WERI-Rb-1 (cell line): Measurements from ENCODE around the gene ITGA11.

Source experiments
- DNase-seq: peaks from one replicate; pipeline ENCODE4 v3.0.0-alpha.2; 2020
- H3K27ac ChIP-seq: fragments of 250-450 bp; sonication (Bioruptor Pico); 2 replicates; pipeline ENCODE4 v1.5.1; 2020; ENCODE audit warnings: mild to moderate bottlenecking, moderate library complexity
- H3K27me3 ChIP-seq: fragments of 250-450 bp; sonication (Bioruptor Pico); 2 replicates; pipeline ENCODE4 v1.5.1; 2021; ENCODE audit warnings: mild to moderate bottlenecking, low read depth, moderate library complexity; ENCODE audit not compliant: insufficient read depth, severe bottlenecking
- H3K36me3 ChIP-seq: fragments of 250-450 bp; sonication (Bioruptor Pico); 2 replicates; pipeline ENCODE4 v1.5.1; 2020; ENCODE audit warnings: mild to moderate bottlenecking, moderate library complexity
- H3K4me3 ChIP-seq: 2 replicates; pipeline ENCODE4 v1.5.1; 2011; ENCODE audit warnings: low read depth, mild to moderate bottlenecking, control low read depth, low read length
- H3K9me3 ChIP-seq: fragments of 250-450 bp; sonication (Bioruptor Pico); 2 replicates; pipeline ENCODE4 v1.5.1; 2021; ENCODE audit warnings: mild to moderate bottlenecking, moderate library complexity; ENCODE audit not compliant: severe bottlenecking
- TF ChIP-seq, protein P1 (sequence below): IDR thresholded peaks from 2 replicates; pipeline ENCODE4 v1.5.1; 2011; ENCODE audit warnings: low read depth, mild to moderate bottlenecking, control low read depth, inconsistent platforms, low read length

Gene ITGA11

DNA sequence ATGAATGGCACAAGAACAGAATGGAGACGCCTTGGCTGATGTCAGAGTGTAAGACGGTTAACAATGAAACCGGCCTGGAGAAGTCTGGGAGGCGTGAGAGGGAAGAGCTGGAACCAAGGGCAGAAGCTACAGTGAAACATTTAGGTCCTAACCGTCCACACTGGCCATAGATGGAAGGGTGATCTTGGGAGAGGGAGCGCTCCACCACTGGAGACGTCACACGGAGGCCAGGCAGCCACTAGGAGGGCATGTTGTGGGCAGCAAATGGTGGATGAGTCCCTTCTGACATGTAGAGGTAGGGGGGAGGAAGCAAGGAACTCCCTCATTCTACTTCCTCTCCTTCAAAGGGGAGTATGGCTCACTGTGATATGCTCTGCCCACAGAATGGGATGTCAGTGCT lies 130.7 kb downstream of the ITGA11 start:
- H3K27ac ChIP-seq, result no peak overlapping the region
- DNase-seq, result no peak
- TF ChIP-seq, protein P1, sequence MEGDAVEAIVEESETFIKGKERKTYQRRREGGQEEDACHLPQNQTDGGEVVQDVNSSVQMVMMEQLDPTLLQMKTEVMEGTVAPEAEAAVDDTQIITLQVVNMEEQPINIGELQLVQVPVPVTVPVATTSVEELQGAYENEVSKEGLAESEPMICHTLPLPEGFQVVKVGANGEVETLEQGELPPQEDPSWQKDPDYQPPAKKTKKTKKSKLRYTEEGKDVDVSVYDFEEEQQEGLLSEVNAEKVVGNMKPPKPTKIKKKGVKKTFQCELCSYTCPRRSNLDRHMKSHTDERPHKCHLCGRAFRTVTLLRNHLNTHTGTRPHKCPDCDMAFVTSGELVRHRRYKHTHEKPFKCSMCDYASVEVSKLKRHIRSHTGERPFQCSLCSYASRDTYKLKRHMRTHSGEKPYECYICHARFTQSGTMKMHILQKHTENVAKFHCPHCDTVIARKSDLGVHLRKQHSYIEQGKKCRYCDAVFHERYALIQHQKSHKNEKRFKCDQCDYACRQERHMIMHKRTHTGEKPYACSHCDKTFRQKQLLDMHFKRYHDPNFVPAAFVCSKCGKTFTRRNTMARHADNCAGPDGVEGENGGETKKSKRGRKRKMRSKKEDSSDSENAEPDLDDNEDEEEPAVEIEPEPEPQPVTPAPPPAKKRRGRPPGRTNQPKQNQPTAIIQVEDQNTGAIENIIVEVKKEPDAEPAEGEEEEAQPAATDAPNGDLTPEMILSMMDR, result no peak
- no peaks in the 10 kb centered on the region for H3K9me3 ChIP-seq
- H3K36me3 ChIP-seq, result no peaks in the 10 kb centered on the region
- no peaks in the 10 kb centered on the region for H3K27me3 ChIP-seq
- H3K4me3 ChIP-seq, result no peak overlapping the region

DNA sequence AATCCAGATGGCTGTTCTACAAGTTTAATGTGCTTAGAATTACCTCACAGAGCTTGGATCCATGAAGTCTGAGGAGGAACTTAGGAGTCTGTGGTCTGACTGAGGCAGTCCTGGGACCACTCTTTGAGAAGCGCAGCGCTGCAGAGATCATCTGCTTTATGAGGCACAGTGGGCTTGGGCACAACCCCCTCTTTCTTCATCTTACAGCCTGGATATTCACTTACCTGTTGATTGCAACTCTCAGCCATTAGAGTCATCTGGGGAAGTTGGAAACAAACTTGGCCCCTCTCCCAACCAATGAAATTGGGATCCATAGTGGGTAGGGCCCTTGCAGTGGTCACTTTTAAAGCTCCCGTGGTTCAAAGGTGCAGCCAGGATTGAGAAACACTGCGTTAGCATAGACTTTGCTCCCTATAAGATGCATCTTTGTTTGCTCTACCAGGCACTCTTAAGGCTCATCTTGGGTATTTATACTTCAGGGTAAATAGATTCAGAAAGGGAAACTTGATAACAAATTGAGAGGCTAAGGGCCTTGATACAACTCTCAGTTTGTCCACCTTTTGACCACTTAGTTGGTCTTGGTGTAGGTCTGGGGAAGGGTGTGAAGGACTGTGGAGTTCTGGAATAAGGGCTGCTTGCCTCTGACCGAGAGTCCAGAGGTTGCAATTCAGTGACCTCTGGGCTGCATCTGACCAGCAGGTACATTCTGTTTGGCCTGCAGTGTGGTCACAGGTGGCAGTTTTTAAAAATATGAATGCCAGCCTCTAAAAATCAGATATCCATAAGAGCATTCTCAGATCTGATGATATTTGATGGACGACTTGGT lies 131.6 kb downstream of the ITGA11 start:
- H3K36me3 ChIP-seq, result no peaks in the 10 kb centered on the region
- H3K27me3 ChIP-seq, result no peaks in the 10 kb centered on the region
- no peak for DNase-seq
- no peaks in the 10 kb centered on the region for H3K9me3 ChIP-seq
- no peak overlapping the region for H3K4me3 ChIP-seq
- H3K27ac ChIP-seq, result no peak overlapping the region
- TF ChIP-seq, protein P1, result no peak

DNA sequence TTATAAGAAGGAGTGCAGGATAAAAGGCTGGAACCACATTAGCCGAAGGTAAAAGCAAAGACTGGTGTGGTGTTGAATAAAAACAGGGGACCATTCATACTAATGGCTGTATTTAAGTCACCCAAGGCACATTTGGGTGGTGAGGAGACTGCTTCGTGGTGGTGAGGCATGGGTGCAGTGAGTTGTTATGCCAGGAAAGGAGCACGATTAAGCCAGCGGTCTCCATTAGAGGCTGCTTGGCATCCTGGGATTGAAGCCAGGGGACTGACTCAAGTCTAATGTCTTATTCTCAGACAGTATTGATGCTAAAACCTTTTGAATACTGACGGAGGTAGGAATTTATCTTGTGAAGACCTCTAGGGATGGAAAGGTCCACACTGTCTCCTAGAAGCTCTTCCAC lies 132.5 kb downstream of the ITGA11 start:
- H3K4me3 ChIP-seq, result no peak overlapping the region
- no peaks in the 10 kb centered on the region for H3K36me3 ChIP-seq
- no peaks in the 10 kb centered on the region for H3K9me3 ChIP-seq
- no peaks in the 10 kb centered on the region for H3K27me3 ChIP-seq
- TF ChIP-seq, protein P1, result no peak
- H3K27ac ChIP-seq, result no peak overlapping the region
- DNase-seq, result no peak

DNA sequence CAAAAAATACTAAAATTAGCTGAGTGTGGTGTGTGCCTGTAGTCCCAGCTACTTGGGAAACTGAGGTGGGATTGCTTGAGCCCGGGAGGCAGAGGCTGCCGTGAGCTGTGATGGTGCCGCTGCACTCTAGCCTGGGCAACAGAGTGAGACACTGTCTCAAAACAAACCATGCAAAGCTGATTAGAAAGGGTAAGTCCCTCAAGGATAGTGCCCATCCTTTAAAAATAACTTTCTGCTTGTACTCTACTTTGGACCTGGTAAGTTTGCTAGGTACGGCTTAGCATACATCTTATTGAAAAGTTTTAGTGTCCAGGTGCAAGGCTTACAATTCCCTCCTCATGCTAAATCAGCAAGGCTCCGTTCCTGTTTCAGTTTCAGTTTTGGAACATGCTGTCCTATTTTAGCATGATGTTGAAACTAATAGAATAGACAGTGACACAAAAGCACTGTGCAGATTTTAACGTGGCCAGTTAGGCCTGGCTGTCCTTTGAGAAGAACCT lies 133.0 kb downstream of the ITGA11 start:
- no peak for DNase-seq
- no peaks in the 10 kb centered on the region for H3K9me3 ChIP-seq
- TF ChIP-seq, protein P1, result no peak
- H3K36me3 ChIP-seq, result no peaks in the 10 kb centered on the region
- no peak overlapping the region for H3K4me3 ChIP-seq
- H3K27me3 ChIP-seq, result no peaks in the 10 kb centered on the region
- H3K27ac ChIP-seq, result no peak overlapping the region

DNA sequence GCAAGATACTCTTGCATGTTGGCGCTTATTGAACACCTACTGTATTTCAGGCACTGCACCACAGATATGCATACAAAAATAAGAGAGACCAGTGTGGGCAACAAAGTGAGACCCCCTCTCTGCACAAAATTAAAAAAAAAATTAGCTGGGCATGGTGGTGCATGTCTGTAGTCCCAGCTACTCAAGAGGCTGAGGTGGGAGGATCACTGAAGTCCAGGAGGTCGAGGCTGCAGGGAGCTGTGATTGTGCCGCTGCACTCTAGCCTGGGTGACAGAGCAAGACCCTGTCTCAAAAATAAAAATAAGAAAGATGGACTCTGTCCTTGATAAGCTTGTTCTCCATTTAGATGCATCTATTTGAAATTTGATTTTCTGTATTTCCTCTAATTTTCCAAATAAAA lies 133.6 kb downstream of the ITGA11 start:
- H3K4me3 ChIP-seq, result no peak overlapping the region
- no peak for DNase-seq
- 0 out of 2 replicates have a peak, but pooled peaks cover 1% of the 10 kb centered on the region for H3K36me3 ChIP-seq
- H3K9me3 ChIP-seq, result no peaks in the 10 kb centered on the region
- TF ChIP-seq, protein P1, result no peak
- no peak overlapping the region for H3K27ac ChIP-seq
- H3K27me3 ChIP-seq, result no peaks in the 10 kb centered on the region
